RKO (cell line): Measurements from ENCODE around the gene ZNF783.
"Not testable (repeated sequence)": the region's sequence is repeated elsewhere in the genome, so short reads cannot be mapped to it uniquely, and the experiment has no call there.

ENCODE experiments used
- DNase-seq: peaks from one replicate; pipeline ENCODE4 v3.0.0-alpha.2; 2016; ENCODE audit warnings: low spot score

ZNF783 gene

DNA sequence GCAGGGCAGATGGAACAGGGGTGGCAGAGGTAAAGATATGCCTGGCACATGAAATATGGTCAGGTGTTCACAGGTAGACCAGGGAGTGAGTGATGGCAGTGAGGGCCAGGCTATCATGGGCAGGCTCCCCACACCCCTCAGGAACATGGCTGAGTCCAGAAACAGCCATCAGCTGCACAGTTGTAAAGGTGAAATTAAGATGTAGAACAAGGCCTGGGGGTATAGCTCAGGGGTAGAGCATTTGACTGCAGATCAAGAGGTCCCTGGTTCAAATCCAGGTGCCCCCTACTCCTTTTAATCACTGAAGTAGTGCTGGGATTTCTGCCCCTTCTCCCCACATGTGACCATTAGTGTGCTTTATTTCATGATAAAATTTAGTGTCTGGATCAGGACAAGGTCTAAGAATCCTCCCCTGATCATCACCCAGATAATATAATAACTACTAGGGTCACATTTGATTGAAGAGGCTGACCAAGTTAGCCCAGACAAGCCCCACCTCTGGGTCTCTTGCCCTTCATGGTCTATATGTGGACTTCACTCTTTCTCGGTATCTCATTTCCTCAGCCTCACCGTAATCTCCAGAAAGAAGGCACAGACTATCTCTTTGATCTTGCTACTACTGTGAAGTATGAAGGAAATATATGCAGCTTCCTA is 69.0 kb downstream of the ZNF783 start:
- no peak for DNase-seq

DNA sequence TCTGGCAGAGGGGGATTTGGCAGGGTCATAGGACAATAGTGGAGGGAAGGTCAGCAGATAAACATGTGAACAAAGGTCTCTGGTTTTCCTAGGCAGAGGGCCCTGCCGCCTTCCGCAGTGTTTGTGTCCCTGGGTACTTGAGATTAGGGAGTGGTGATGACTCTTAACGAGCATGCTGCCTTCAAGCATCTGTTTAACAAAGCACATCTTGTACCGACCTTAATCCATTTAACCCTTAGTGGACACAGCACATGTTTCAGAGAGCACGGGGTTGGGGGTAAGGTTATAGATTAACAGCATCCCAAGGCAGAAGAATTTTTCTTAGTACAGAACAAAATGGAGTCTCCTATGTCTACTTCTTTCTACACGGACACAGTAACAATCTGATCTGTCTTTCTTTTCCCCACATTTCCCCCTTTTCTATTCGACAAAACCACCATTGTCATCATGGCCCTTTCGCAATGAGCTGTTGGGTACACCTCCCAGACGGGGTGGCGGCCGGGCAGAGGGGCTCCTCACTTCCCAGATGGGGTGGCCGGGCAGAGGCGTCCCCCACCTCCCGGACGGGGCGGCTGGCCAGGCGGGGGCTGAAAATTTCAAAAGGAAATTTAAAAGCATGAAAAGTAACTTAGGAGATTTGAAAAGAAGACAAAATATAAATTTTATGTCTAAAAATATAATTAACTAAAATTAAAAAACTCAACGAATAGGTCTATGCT is 70.8 kb downstream of the ZNF783 start:
- DNase-seq: not testable (repeated sequence)

DNA sequence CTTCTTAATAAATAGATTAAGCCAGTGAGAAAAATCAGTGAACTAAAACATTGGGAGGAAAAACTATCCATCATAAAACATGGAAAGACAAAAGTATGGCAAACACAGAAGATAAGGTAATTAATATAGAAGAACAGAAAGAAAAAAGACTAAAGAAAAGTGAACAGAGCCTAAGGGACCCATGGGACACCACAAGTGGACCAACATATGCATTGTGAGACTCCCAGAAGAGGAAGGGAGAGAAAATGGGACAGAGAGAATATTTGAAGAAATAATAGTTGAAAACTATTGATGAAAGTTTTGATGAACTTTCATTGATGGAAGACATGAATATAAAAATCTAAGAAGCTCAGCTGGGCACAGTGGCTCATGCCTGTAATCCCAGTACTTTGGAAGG is 71.3 kb downstream of the ZNF783 start:
- DNase-seq: no peak

DNA sequence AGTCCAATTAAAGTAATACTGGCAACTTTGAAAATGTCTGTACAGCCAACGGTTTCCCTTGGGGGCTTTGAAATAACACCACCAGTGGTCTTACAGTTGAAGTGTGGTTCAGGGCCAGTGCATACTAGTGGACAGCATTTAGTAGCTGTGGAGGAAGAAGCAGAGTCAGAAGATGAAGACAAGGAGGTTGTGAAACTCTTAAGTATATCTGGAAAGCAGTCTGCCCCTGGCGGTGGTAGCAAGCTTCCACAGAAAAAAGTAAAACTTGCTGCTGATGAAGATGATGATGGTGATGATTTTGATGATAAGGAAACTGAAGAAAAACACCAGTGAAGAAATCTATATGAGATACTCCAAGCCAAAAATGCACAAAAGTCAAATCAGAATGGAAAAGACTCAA is 72.2 kb downstream of the ZNF783 start:
- DNase-seq: no peak
